Endothelial cell of umbilical vein (primary cell): ENCODE results near the gene MAP2K5. TPM values are rescaled to one million over a fixed set of nuclear protein-coding genes. Genes with fewer than 3 reads are reported as not detected.

Source experiments
- BruUV-seq: library from RNA; stranded (reverse); fragments of 400-500 nt; replicated peaks from 2 replicates; lab custom pipeline; 2021; lab: Mats Ljungman, UMichigan
- CTCF ChIA-PET: fragments of 300-600, 350-600 bp; sonication (Branson Sonifier 250); formaldehyde crosslinking; loops from one replicate; lab custom pipeline; 2021; ENCODE audit warnings: antibody characterized with exemption, inconsistent platforms; lab: Charles Lee
- POLR2A ChIA-PET: fragments of 300-600, 350-600 bp; sonication (Branson Sonifier 250); formaldehyde crosslinking; loops from one replicate; lab custom pipeline; 2021; ENCODE audit warnings: antibody characterized with exemption, inconsistent platforms; lab: Charles Lee
- DNase-seq: peaks from one replicate; pipeline ENCODE4 v3.0.0-alpha.2; 2011; ENCODE audit warnings: low read depth, low spot score
- FAIRE-seq: peaks from 2 replicates; lab custom pipeline; 2011; peaks lifted over from hg19 to GRCh38; lab: Jason Lieb, UNC
- H2AFZ ChIP-seq: 2 replicates; pipeline ENCODE4 v1.6.0; 2012; ENCODE audit warnings: low read depth, low read length, control low read depth, inconsistent platforms
- H3K27ac ChIP-seq: 2 replicates; pipeline ENCODE4 v1.5.1; 2011; ENCODE audit warnings: low read depth, mild to moderate bottlenecking, control low read depth, low read length, moderate library complexity; ENCODE audit not compliant: insufficient read depth
- H3K27me3 ChIP-seq, 2 experiments: 2 replicates each; pipeline versions ENCODE4 v1.6.0 to v1.6.1; 2011; ENCODE audit warnings: low read length in 2 of 2, mixed read lengths in 1 of 2; ENCODE audit not compliant: control insufficient read depth in 2 of 2, insufficient read depth in 2 of 2
- H3K36me3 ChIP-seq, 2 experiments: 2 replicates in 1 of 2; 3 replicates in 1 of 2; pipeline ENCODE4 v1.5.1; 2011; ENCODE audit warnings: low read length in 2 of 2, mild to moderate bottlenecking in 1 of 2, moderate library complexity in 1 of 2; ENCODE audit not compliant: control insufficient read depth in 2 of 2, insufficient read depth in 2 of 2; ENCODE audit errors: extremely low read depth in 1 of 2
- H3K4me1 ChIP-seq: 3 replicates; pipeline ENCODE4 v1.5.1; 2011; ENCODE audit warnings: mild to moderate bottlenecking, low read length; ENCODE audit not compliant: control insufficient read depth, insufficient read depth; ENCODE audit errors: extremely low read depth
- H3K4me2 ChIP-seq: 2 replicates; pipeline ENCODE4 v1.6.1; 2011; ENCODE audit warnings: low read length, control low read depth, mixed read lengths; ENCODE audit not compliant: insufficient read depth
- H3K4me3 ChIP-seq, 3 experiments: fragments of 200-600 bp in 1 of 3; sonication (generic), shearing (Covaris generic) in 1 of 3; replicated peaks in 1 of 3; 2 replicates each; pipeline ENCODE4 v1.5.1; 2011 to 2016; ENCODE audit warnings: control low read depth in 3 of 3, low read length in 3 of 3, mild to moderate bottlenecking in 2 of 3, inconsistent platforms in 1 of 3, low read depth in 1 of 3, moderate library complexity in 1 of 3; ENCODE audit not compliant: insufficient read depth in 1 of 3
- H3K79me2 ChIP-seq: 2 replicates; pipeline ENCODE4 v1.6.0; 2012; ENCODE audit warnings: low read length, inconsistent platforms; ENCODE audit not compliant: control insufficient read depth, insufficient read depth
- H3K9ac ChIP-seq: replicated peaks from 2 replicates; pipeline ENCODE3; 2011; ENCODE audit warnings: low read length, control low read depth; ENCODE audit not compliant: insufficient read depth; ENCODE audit errors: extremely low read depth
- H3K9me1 ChIP-seq: replicated peaks from 3 replicates; pipeline ENCODE4 v1.6.0; 2011; ENCODE audit warnings: mild to moderate bottlenecking, low read length; ENCODE audit not compliant: control insufficient read depth, insufficient read depth; ENCODE audit errors: extremely low read depth
- H3K9me3 ChIP-seq: replicated peaks from 2 replicates; pipeline ENCODE4 v1.5.1; 2012; ENCODE audit warnings: low read length, inconsistent platforms; ENCODE audit not compliant: control insufficient read depth, insufficient read depth
- H4K20me1 ChIP-seq: replicated peaks from 2 replicates; pipeline ENCODE3; 2011; ENCODE audit warnings: mild to moderate bottlenecking, low read length; ENCODE audit not compliant: control insufficient read depth, insufficient read depth; ENCODE audit errors: extremely low read depth
- CTCF ChIP-seq, 2 donors: IDR thresholded peaks; 1 replicate in 1 of 2; 2 replicates in 1 of 2; pipeline ENCODE4 v1.5.1; 2011; ENCODE audit warnings: low read length in 2 of 2, mild to moderate bottlenecking in 2 of 2, moderate library complexity in 2 of 2, control low read depth in 1 of 2, inconsistent platforms in 1 of 2, low read depth in 1 of 2; ENCODE audit not compliant: insufficient read depth in 1 of 2; ENCODE audit errors: extremely low read depth in 1 of 2
- EZH2 ChIP-seq: IDR thresholded peaks from 2 replicates; pipeline ENCODE4 v1.6.1; 2012; ENCODE audit warnings: borderline replicate concordance, low read depth, mild to moderate bottlenecking, moderate library complexity, low read length, inconsistent platforms; ENCODE audit not compliant: severe bottlenecking
- FOS ChIP-seq: IDR thresholded peaks from 2 replicates; pipeline ENCODE4 v1.6.1; 2011; ENCODE audit warnings: mild to moderate bottlenecking, low read length, moderate library complexity, borderline replicate concordance; ENCODE audit not compliant: insufficient read depth
- GATA2 ChIP-seq: IDR thresholded peaks from 2 replicates; pipeline ENCODE4 v1.7.0; 2011; ENCODE audit warnings: low read depth, mild to moderate bottlenecking, moderate library complexity, mixed read lengths, low read length; ENCODE audit not compliant: insufficient read length, insufficient read depth
- JUN ChIP-seq: IDR thresholded peaks from 2 replicates; pipeline ENCODE4 v1.6.1; 2011; ENCODE audit warnings: borderline replicate concordance, low read depth; ENCODE audit not compliant: insufficient read length, insufficient read depth
- MAX ChIP-seq: IDR thresholded peaks from 2 replicates; pipeline ENCODE4 v1.6.1; 2011; ENCODE audit not compliant: insufficient read depth, insufficient read length
- MYC ChIP-seq: IDR thresholded peaks from one replicate; pipeline ENCODE4 v1.6.1; 2011; ENCODE audit warnings: mild to moderate bottlenecking, low read depth, low read length
- POLR2A ChIP-seq: IDR thresholded peaks from 2 replicates; pipeline ENCODE4 v1.6.1; 2012; ENCODE audit warnings: low read depth, mild to moderate bottlenecking, control low read depth, low read length
- POLR2AphosphoS5 ChIP-seq: IDR thresholded peaks from 2 replicates; pipeline ENCODE4 v1.6.1; 2012; ENCODE audit warnings: low read depth, mild to moderate bottlenecking, control low read depth, low read length, moderate library complexity; ENCODE audit not compliant: insufficient read depth
- dilution Hi-C: fragments of 300-500 bp; cut with MboI; formaldehyde crosslinking; loops from one replicate; pipeline ENCODE4 v1.15.0; 2019; ENCODE audit warnings: low sequenced_read_pairs; ENCODE audit not compliant: extremely low pct_ligation_motif_present
- intact Hi-C: fragments of 100-400 bp; cut with micrococcal nuclease; formaldehyde crosslinking; loops from one replicate; pipeline ENCODE4 v1.10.0; 2022
- polyA plus RNA-seq, 4 experiments: library from polyadenylated mRNA; depleted of rRNA in 3 of 4; stranded (reverse) in 3 of 4; unstranded in 1 of 4; fragments of >200 nt; gene quantifications; 2 replicates each; pipeline versions ENCODE4 v1.2.1 to v1.2.3, GENCODE V29; 2011 to 2012; ENCODE audit warnings: missing spikeins in 1 of 4
- total RNA-seq: library from RNA; stranded (reverse); gene quantifications from 2 replicates; pipeline ENCODE4 v1.2.3, GENCODE V29; 2021

The MAP2K5 gene
- total and polyA plus RNA-seq, 2 donors (not counting 3 experiments of a cell fraction or from before 2014, with no cell fraction given): 4.9 to 24.7 TPM

- intact Hi-C loops: no loop called here
- H3K79me2 ChIP-seq: no peaks in the 10 kb centered on the region
- no peaks in the 10 kb centered on the region for H3K9me1 ChIP-seq
- DNase-seq (no peak), FAIRE-seq (no peak)
- H3K4me3 ChIP-seq: no peak overlapping the region
- dilution Hi-C loops: no loop called here
- H3K36me3 ChIP-seq: peaks cover 0 to 2% of the 10 kb centered on the region in 2 experiments
- no peak overlapping the region for H3K9ac ChIP-seq
- no peak overlapping the region for H2AFZ ChIP-seq
- POLR2A ChIA-PET: no interaction called here
- no peaks in the 10 kb centered on the region for H3K27me3 ChIP-seq
- no peaks in the 10 kb centered on the region for H3K4me1 ChIP-seq
- no peak overlapping the region for H3K27ac ChIP-seq
- BruUV-seq: no TSS peak
- no peak overlapping the region for H3K4me2 ChIP-seq
- CTCF ChIA-PET: no interaction called here
- H3K9me3 ChIP-seq: no peaks in the 10 kb centered on the region
- H4K20me1 ChIP-seq: no peaks in the 10 kb centered on the region
- TF ChIP-seq FOS (no peak), POLR2A (no peak), CTCF (IDR thresholded peaks at IDR 0.05; ENCODE audit: extremely low read depth in 1 of 2, insufficient read depth in 1 of 2, low read depth in 1 of 2, low read length in 2 of 2) (no peak), JUN (no peak), MAX (no peak), EZH2 (no peak), POLR2AphosphoS5 (no peak), GATA2 (no peak), MYC (no peak)
Observed at GRCh38 chr15:67761343-67761742, 218.8 kb downstream of the MAP2K5 start.
